Measurements from ENCODE around the gene GPC5.
"Not testable (repeated sequence)": the region's sequence is repeated elsewhere in the genome, so short reads cannot be mapped to it uniquely, and the experiment has no call there.

Gene GPC5

GRCh38 chr13:92487238-92487637 is 1088.8 kb downstream of the GPC5 start:
- H3K4me3 Mint-ChIP-seq, result no peak overlapping the region
- H3K27me3 Mint-ChIP-seq, result no peaks in the 10 kb centered on the region
- ATAC-seq, result no peak
- no peak overlapping the region for H3K27ac Mint-ChIP-seq
- H3K36me3 Mint-ChIP-seq, result no peaks in the 10 kb centered on the region
- no peaks in the 10 kb centered on the region for H3K4me1 Mint-ChIP-seq
- H3K9me3 Mint-ChIP-seq, result peaks cover 7% of the 10 kb centered on the region

DNA sequence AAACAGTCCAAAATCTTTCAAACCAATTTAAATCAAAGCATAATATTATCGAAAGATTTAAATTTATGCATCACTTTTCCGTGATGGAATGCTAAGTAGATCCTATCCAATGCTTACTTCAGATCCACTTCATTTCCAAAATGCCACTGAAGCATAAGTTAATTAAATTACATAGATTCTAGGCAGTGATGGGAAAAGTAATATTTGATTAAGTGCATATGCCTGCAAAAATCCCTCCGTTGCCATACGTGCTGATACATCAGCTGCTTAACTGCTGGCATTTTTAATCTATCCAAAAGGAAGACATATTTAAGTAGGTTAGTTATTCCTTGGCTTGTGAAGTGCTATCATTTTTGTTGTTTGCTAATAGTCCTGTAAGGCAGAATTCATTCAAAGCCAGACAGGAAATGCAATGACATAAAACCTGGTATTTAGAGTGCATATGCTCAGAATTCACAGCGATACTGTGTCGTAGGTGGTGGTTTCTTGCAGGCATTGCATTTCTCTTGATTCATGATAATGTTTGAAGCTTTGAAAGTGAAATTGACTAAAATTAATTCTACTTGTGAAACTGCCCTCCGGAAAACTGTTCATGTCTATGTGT is 1089.9 kb downstream of the GPC5 start:
- H3K9me3 Mint-ChIP-seq, result peaks cover 2% of the 10 kb centered on the region
- H3K27me3 Mint-ChIP-seq, result no peaks in the 10 kb centered on the region
- no peak overlapping the region for H3K27ac Mint-ChIP-seq
- no peak overlapping the region for H3K4me3 Mint-ChIP-seq
- H3K36me3 Mint-ChIP-seq, result no peaks in the 10 kb centered on the region
- no peak for ATAC-seq
- H3K4me1 Mint-ChIP-seq, result no peaks in the 10 kb centered on the region

DNA sequence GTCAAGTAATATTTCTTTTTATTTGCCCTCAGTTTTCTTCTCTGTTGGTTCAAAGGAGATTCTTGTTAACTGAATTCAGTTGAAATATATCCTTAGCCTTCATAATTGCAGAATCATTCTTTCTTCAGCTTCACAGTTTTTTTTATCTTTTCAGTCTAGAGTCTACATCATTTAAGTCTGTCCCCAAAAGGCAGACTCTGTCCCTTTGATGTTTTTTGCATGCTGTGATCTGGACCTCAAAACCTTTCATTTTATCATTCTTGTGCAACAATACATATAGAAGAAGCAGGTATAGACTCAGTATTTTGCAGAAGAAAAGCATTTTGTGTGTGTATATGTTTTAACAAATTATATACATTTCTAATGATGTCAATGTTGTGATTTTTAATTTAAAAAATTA is 1093.4 kb downstream of the GPC5 start:
- H3K36me3 Mint-ChIP-seq, result no peaks in the 10 kb centered on the region
- peaks cover 2% of the 10 kb centered on the region for H3K9me3 Mint-ChIP-seq
- H3K4me3 Mint-ChIP-seq, result no peak overlapping the region
- H3K27me3 Mint-ChIP-seq, result no peaks in the 10 kb centered on the region
- no peaks in the 10 kb centered on the region for H3K4me1 Mint-ChIP-seq
- H3K27ac Mint-ChIP-seq, result no peak overlapping the region
- ATAC-seq, result no peak

DNA sequence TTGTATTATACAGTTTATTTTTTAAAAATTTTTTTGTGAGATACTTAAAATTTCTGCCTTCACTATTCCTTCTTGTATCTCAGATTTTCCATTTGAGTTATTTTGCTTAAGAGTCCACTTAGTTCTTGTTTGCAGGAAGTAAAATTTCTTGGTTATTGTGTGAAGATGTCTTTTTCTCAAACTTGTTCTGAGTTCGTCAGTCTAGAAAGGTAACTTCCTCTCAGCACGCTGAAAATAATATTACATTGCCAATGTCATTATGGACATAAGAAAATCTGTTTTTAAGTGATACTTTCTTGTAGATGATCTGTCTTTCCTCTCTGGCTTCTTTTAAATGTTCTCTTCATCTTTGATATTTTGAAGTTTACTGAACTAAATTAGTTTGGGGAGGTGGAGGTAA is 1096.5 kb downstream of the GPC5 start:
- Mint-ChIP-seq H3K27me3 (no peaks in the 10 kb centered on the region), H3K27ac (no peak overlapping the region), H3K4me3 (no peak overlapping the region)

DNA sequence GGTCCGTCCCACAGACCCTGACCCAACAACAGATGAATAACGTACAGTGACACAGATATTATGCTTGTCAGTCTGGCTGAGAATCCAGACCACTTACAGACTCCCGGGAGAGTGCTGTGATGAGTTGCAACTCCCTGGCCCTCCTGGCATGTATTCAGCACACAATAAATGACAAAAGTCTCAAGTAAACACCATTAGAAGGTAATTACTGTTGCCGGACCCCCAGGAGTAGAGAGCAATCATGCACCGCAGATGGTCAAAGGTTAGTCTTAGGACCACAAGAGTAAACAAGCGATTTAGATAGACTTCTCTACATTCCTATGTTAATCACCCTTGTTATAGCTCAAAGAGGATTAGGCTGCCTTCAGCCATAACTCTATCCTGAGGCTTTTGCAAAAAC is 1101.8 kb downstream of the GPC5 start:
- no peak for ATAC-seq
- Mint-ChIP-seq H3K27me3 (no peaks in the 10 kb centered on the region), H3K27ac (no peak overlapping the region), H3K4me3 (no peak overlapping the region), H3K9me3 (peaks cover 7% of the 10 kb centered on the region), H3K4me1 (no peaks in the 10 kb centered on the region), H3K36me3 (no peaks in the 10 kb centered on the region)

More for the DNA sequence above, 1096.5 kb downstream of the GPC5 start:
- Mint-ChIP-seq H3K9me3 (peaks cover 2% of the 10 kb centered on the region), H3K36me3 (no peaks in the 10 kb centered on the region), H3K4me1 (no peaks in the 10 kb centered on the region)
- no peak for ATAC-seq

GRCh38 chr13:92510416-92510815 is 1112.0 kb downstream of the GPC5 start:
- H3K36me3 Mint-ChIP-seq, result no peaks in the 10 kb centered on the region
- ATAC-seq, result no peak
- H3K9me3 Mint-ChIP-seq, result peaks cover 10% of the 10 kb centered on the region
- H3K4me1 Mint-ChIP-seq, result no peaks in the 10 kb centered on the region
- no peak overlapping the region for H3K27ac Mint-ChIP-seq
- no peaks in the 10 kb centered on the region for H3K27me3 Mint-ChIP-seq
- H3K4me3 Mint-ChIP-seq, result no peak overlapping the region

- H3K36me3 Mint-ChIP-seq, result no peaks in the 10 kb centered on the region
- H3K9me3 Mint-ChIP-seq, result peaks cover 5% of the 10 kb centered on the region
- no peaks in the 10 kb centered on the region for H3K4me1 Mint-ChIP-seq
- H3K27me3 Mint-ChIP-seq, result no peaks in the 10 kb centered on the region
- no peak for ATAC-seq
- H3K4me3 Mint-ChIP-seq, result no peak overlapping the region
- no peak overlapping the region for H3K27ac Mint-ChIP-seq
Measured at GRCh38 chr13:92512852-92513251, 1114.4 kb downstream of the GPC5 start.

DNA sequence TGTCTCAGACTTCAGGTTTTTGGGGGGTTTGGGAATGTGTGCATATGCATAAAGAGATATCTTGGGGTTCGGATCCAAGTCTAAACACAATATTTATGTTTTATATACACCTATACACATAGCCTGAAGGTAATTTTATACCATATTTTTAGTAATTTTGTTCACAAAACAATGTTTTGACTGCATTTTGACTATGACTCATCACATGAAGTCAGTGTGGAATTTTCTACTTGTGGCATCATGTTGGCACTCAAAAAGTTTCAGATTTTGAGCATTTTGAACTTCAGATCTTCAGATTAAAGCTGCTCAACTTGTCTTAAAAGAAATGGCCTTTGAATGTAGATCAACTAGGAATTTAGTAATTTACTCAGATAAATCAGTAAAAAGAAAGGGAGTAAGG is 1115.3 kb downstream of the GPC5 start:
- Mint-ChIP-seq H3K4me1 (no peaks in the 10 kb centered on the region), H3K27ac (no peak overlapping the region), H3K27me3 (no peaks in the 10 kb centered on the region), H3K36me3 (no peaks in the 10 kb centered on the region), H3K4me3 (no peak overlapping the region), H3K9me3 (peaks cover 9% of the 10 kb centered on the region)
- no peak for ATAC-seq

DNA sequence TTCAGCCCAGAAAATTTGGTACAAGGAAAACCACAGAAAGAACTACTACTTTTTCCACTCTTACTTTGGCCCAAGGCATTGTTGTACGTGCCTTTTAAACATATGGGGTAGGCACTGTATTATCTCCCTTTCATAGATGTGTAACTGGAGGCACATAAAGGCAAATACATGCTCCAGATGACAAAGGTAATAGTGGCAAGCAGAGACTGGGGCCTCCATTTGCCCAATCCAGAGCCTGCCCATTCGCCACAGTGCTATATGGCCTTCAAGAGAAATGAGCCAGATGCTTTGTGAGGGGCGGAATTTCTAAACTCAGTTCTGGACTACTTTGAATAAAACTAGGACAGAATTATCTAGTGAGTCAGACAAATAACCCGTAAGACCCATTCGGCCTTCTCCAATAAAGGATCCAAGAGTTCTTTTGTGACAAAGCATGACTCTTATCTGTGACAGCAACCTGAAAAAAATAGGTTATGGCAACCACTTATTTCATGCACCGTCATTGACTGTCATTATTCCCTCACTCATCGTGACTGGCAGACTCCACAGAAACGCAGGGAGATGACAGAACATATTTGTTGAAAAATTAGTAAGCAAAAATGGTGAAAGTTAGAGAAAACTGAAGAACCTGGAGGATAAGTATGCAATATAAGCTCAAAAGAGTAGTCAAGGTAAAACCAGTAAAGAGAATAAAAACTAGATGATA is 1116.2 kb downstream of the GPC5 start:
- Mint-ChIP-seq H3K4me1 (no peaks in the 10 kb centered on the region), H3K27ac (no peak overlapping the region)

DNA sequence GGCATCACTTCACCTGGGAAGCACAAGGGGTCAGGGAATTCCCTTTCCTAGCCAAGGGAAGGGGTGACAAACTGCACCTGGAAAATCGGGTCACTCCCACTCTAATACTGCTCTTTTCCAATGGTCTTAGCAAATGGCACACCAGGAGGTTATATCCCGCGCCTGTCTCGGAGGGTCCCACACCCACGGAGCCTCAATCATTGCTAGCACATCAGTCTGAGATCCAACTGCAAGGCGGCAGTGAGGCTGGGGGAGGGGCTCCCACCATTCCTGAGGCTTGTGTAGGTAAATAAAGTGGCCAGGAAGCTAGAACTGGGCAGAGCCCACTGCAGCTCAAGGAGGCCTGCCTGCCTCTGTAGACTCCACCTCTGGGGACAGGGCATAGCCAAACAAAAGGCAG is 1118.5 kb downstream of the GPC5 start:
- ATAC-seq, H3K36me3 Mint-ChIP-seq, H3K4me3 Mint-ChIP-seq, H3K9me3 Mint-ChIP-seq, H3K27ac Mint-ChIP-seq, H3K27me3 Mint-ChIP-seq, H3K4me1 Mint-ChIP-seq: not testable (repeated sequence)

More for the DNA sequence above, 1116.2 kb downstream of the GPC5 start:
- no peaks in the 10 kb centered on the region for H3K27me3 Mint-ChIP-seq
- H3K36me3 Mint-ChIP-seq, result no peaks in the 10 kb centered on the region
- H3K4me3 Mint-ChIP-seq, result no peak overlapping the region
- peaks cover 12% of the 10 kb centered on the region for H3K9me3 Mint-ChIP-seq
- ATAC-seq, result no peak

DNA sequence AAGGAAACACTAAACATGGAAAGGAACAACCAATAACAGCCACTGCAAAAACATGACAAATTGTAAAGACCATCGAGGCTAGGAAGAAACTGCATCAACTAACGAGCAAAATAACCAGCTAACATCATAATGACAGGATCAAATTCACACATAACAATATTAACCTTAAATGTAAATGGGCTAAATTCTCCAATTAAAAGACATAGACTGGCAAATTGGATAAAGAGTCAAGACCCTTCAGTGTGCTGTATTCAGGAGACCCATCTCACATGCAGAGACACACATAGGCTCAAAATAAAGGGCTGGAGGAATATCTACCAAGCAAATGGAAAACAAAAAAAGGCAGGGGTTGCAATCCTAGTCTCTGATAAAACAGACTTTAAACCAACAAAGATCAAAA is 1120.2 kb downstream of the GPC5 start:
- not testable (repeated sequence) for H3K27me3 Mint-ChIP-seq, ATAC-seq, H3K36me3 Mint-ChIP-seq, H3K27ac Mint-ChIP-seq, H3K4me3 Mint-ChIP-seq, H3K4me1 Mint-ChIP-seq, H3K9me3 Mint-ChIP-seq

- H3K27ac Mint-ChIP-seq, result no peak overlapping the region
- no peaks in the 10 kb centered on the region for H3K36me3 Mint-ChIP-seq
- no peak for ATAC-seq
- peaks cover 2% of the 10 kb centered on the region for H3K9me3 Mint-ChIP-seq
- no peak overlapping the region for H3K4me3 Mint-ChIP-seq
- H3K27me3 Mint-ChIP-seq, result no peaks in the 10 kb centered on the region
- H3K4me1 Mint-ChIP-seq, result no peaks in the 10 kb centered on the region
Measured at GRCh38 chr13:92530364-92530763, 1131.9 kb downstream of the GPC5 start.

DNA sequence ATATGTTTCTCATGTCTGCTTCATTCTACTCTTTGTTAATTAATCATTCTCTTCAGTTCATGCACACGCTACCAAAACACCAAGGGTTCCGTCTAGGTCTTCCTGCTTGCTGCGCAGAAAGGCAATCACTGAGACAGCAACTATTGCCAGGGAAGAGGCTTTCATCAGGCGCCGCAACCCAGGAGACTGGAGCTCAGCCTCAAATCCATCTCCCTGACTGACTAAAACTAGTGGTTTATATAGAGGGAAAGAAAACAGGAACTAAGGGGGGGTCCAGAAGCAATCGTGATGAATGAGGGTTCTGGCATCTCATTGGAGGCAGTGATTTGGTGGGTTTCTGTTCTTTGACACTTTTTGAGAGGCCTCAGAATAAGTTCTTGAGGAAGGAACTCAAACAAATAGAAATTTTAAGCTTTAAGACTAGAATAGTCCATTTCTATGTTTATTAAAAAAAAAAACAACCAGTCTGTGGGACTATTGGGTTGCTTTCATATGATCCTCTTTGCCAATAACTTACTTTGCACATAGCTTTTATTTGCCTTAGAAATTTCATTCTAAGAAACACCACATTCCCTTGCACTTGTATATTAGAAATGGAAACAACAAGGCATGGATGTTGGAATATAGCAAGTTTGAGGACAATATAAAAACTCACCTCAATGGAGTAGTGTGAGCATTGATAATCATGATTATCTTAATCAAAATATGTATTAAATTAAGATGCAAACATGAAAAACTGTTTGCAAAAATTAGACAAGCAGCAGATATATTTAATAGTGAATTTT is 1137.0 kb downstream of the GPC5 start:
- no peaks in the 10 kb centered on the region for H3K27me3 Mint-ChIP-seq
- no peak overlapping the region for H3K4me3 Mint-ChIP-seq
- no peaks in the 10 kb centered on the region for H3K36me3 Mint-ChIP-seq
- H3K9me3 Mint-ChIP-seq, result peaks cover 12% of the 10 kb centered on the region
- H3K27ac Mint-ChIP-seq, result no peak overlapping the region
- ATAC-seq, result no peak
- H3K4me1 Mint-ChIP-seq, result no peaks in the 10 kb centered on the region

- no peak overlapping the region for H3K27ac Mint-ChIP-seq
- H3K4me1 Mint-ChIP-seq, result no peaks in the 10 kb centered on the region
- no peaks in the 10 kb centered on the region for H3K36me3 Mint-ChIP-seq
- peaks cover 9% of the 10 kb centered on the region for H3K9me3 Mint-ChIP-seq
- no peaks in the 10 kb centered on the region for H3K27me3 Mint-ChIP-seq
- H3K4me3 Mint-ChIP-seq, result no peak overlapping the region
- ATAC-seq, result no peak
Measured at GRCh38 chr13:92537471-92537870, 1139.0 kb downstream of the GPC5 start.

GRCh38 chr13:92538164-92538563 is 1139.7 kb downstream of the GPC5 start:
- no peaks in the 10 kb centered on the region for H3K4me1 Mint-ChIP-seq
- H3K27ac Mint-ChIP-seq, result no peak overlapping the region
- H3K27me3 Mint-ChIP-seq, result no peaks in the 10 kb centered on the region
- ATAC-seq, result no peak
- no peak overlapping the region for H3K4me3 Mint-ChIP-seq
- H3K36me3 Mint-ChIP-seq, result no peaks in the 10 kb centered on the region
- peaks cover 9% of the 10 kb centered on the region for H3K9me3 Mint-ChIP-seq

- ATAC-seq, H3K4me1 Mint-ChIP-seq, H3K4me3 Mint-ChIP-seq, H3K27ac Mint-ChIP-seq, H3K9me3 Mint-ChIP-seq, H3K36me3 Mint-ChIP-seq, H3K27me3 Mint-ChIP-seq: not testable (repeated sequence)
Measured at GRCh38 chr13:92539148-92539547, 1140.7 kb downstream of the GPC5 start.
